WTC11 (cell line): Measurements from ENCODE around the gene CLMP. TPM values are rescaled to one million over a fixed set of nuclear protein-coding genes. Genes with fewer than 3 reads are reported as not detected.
A peak's percentile ranks its signal among the peaks of the same experiment; 100 is the strongest.

Experiments used
- CREM ChIP-seq: sonication (generic); formaldehyde crosslinking; IDR thresholded peaks from 2 replicates; pipeline ENCODE4 v1.8.1; 2022; ENCODE audit warnings: mild to moderate bottlenecking, missing genetic modification reagents, moderate library complexity
- ELF4 ChIP-seq: sonication (generic); formaldehyde crosslinking; IDR thresholded peaks from 2 replicates; pipeline ENCODE4 v1.8.1; 2022; ENCODE audit warnings: low read depth, mild to moderate bottlenecking, moderate library complexity, missing genetic modification reagents
- FOXK1 ChIP-seq: sonication (generic); formaldehyde crosslinking; IDR thresholded peaks from 2 replicates; pipeline ENCODE4 v1.8.0; 2022; ENCODE audit warnings: mild to moderate bottlenecking, moderate library complexity, missing genetic modification reagents
- GRHL2 ChIP-seq: fragments of 250-450 bp; sonication (Bioruptor Pico); IDR thresholded peaks from 2 replicates; pipeline ENCODE4 v1.8.0; 2022; ENCODE audit warnings: mild to moderate bottlenecking, moderate library complexity; ENCODE audit not compliant: insufficient replicate concordance, severe bottlenecking
- JUN ChIP-seq: sonication (generic); formaldehyde crosslinking; IDR thresholded peaks from 2 replicates; pipeline ENCODE4 v1.8.0; 2023; ENCODE audit warnings: mild to moderate bottlenecking, missing genetic modification reagents
- KAT7 ChIP-seq: sonication (generic); formaldehyde crosslinking; IDR thresholded peaks from 2 replicates; pipeline ENCODE4 v1.8.1; 2023; ENCODE audit warnings: missing genetic modification reagents, mild to moderate bottlenecking, borderline replicate concordance
- MXD4 ChIP-seq: fragments of 250-450 bp; sonication (Bioruptor Pico); IDR thresholded peaks from 2 replicates; pipeline ENCODE4 v1.8.0; 2021; ENCODE audit warnings: mild to moderate bottlenecking, moderate library complexity, borderline replicate concordance
- PRRX2 ChIP-seq: fragments of 250-450 bp; sonication (Bioruptor Pico); IDR thresholded peaks from 2 replicates; pipeline ENCODE4 v1.8.0; 2021; ENCODE audit warnings: mild to moderate bottlenecking
- SMAD3 ChIP-seq: sonication (generic); formaldehyde crosslinking; IDR thresholded peaks from 2 replicates; pipeline ENCODE4 v1.8.0; 2022; ENCODE audit warnings: missing genetic modification reagents, mild to moderate bottlenecking, borderline replicate concordance
- SMAD4 ChIP-seq: sonication (generic); formaldehyde crosslinking; IDR thresholded peaks from 2 replicates; pipeline ENCODE4 v1.8.0; 2022; ENCODE audit warnings: mild to moderate bottlenecking, missing genetic modification reagents
- TEAD4 ChIP-seq: sonication (generic); formaldehyde crosslinking; IDR thresholded peaks from 2 replicates; pipeline ENCODE4 v1.8.0; 2022; ENCODE audit warnings: mild to moderate bottlenecking, missing genetic modification reagents
- ZNF219 ChIP-seq: sonication (generic); formaldehyde crosslinking; IDR thresholded peaks from 2 replicates; pipeline ENCODE4 v1.8.0; 2023; ENCODE audit warnings: missing genetic modification reagents, mild to moderate bottlenecking, borderline replicate concordance
- ZNF263 ChIP-seq: sonication (generic); formaldehyde crosslinking; IDR thresholded peaks from 2 replicates; pipeline ENCODE4 v1.8.1; 2022; ENCODE audit warnings: low read depth, mild to moderate bottlenecking, moderate library complexity, missing genetic modification reagents
- total RNA-seq: library from RNA; stranded (reverse); gene quantifications from 3 replicates; pipeline ENCODE4 v1.2.3, GENCODE V29; 2021
- TF ChIP-seq, protein P1 (sequence below): fragments of 250-450 bp; sonication (Bioruptor Pico); IDR thresholded peaks from 2 replicates; pipeline ENCODE4 v1.9.0; 2021; ENCODE audit warnings: mild to moderate bottlenecking, borderline replicate concordance
- TF ChIP-seq, protein P2 (sequence below): fragments of 250-450 bp; sonication (Bioruptor Pico); conservative IDR thresholded peaks from 2 replicates; pipeline ENCODE4 v1.9.0; 2021; ENCODE audit warnings: mild to moderate bottlenecking
- TF ChIP-seq, protein P3 (sequence below): sonication (generic); formaldehyde crosslinking; IDR thresholded peaks from 2 replicates; pipeline ENCODE4 v1.8.1; 2023; ENCODE audit warnings: mild to moderate bottlenecking, missing genetic modification reagents, moderate library complexity
- TF ChIP-seq, protein P4 (sequence below): sonication (generic); formaldehyde crosslinking; IDR thresholded peaks from 2 replicates; pipeline ENCODE4 v1.8.1; 2023; ENCODE audit warnings: mild to moderate bottlenecking, missing genetic modification reagents

The CLMP gene
- total RNA-seq, 1 experiment from 2014 or later: 20.0 TPM

- TF ChIP-seq, protein P1, sequence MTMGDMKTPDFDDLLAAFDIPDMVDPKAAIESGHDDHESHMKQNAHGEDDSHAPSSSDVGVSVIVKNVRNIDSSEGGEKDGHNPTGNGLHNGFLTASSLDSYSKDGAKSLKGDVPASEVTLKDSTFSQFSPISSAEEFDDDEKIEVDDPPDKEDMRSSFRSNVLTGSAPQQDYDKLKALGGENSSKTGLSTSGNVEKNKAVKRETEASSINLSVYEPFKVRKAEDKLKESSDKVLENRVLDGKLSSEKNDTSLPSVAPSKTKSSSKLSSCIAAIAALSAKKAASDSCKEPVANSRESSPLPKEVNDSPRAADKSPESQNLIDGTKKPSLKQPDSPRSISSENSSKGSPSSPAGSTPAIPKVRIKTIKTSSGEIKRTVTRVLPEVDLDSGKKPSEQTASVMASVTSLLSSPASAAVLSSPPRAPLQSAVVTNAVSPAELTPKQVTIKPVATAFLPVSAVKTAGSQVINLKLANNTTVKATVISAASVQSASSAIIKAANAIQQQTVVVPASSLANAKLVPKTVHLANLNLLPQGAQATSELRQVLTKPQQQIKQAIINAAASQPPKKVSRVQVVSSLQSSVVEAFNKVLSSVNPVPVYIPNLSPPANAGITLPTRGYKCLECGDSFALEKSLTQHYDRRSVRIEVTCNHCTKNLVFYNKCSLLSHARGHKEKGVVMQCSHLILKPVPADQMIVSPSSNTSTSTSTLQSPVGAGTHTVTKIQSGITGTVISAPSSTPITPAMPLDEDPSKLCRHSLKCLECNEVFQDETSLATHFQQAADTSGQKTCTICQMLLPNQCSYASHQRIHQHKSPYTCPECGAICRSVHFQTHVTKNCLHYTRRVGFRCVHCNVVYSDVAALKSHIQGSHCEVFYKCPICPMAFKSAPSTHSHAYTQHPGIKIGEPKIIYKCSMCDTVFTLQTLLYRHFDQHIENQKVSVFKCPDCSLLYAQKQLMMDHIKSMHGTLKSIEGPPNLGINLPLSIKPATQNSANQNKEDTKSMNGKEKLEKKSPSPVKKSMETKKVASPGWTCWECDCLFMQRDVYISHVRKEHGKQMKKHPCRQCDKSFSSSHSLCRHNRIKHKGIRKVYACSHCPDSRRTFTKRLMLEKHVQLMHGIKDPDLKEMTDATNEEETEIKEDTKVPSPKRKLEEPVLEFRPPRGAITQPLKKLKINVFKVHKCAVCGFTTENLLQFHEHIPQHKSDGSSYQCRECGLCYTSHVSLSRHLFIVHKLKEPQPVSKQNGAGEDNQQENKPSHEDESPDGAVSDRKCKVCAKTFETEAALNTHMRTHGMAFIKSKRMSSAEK (CRISPR knock-in tag): no peak
- 0 out of 2 replicates have a peak, but pooled peaks have one; percentile 24 for TF ChIP-seq KAT7 (CRISPR knock-in tag)
- TF ChIP-seq, protein P2, sequence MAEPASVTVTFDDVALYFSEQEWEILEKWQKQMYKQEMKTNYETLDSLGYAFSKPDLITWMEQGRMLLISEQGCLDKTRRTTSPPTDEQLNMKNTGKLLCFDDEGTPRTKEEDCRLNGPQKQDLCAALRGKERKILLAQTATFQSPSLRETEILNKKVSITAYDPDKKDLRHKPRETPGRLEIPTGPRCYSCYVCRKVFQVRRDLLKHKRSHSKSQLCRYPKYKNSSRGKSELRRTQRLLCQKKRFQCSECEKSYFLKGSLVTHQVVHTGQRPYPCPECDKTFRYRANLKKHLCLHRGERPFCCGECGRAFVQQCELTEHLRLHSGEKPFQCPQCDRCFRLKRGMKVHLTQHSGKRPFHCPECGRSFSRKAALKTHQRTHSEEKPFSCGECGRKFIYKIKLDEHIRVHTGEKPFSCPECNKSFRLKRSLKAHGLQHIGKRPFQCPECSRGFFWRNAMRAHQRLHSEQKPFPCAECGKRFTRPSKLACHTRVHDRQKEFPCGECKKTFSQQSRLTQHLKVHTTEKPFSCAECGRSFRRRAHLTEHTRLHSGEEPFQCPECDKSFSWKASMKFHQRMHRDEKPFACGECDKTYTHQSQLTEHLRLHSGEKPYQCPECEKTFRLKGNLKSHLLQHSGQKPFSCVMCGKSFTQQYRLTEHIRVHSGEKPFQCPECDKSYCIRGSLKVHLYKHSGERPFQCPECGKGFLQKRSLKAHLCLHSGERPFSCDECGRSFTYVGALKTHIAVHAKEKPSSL (CRISPR knock-in tag): no peak
- TF ChIP-seq ELF4 (CRISPR knock-in tag): no peak
- no peak for TF ChIP-seq MXD4 (CRISPR knock-in tag)
- TF ChIP-seq JUN: no peak
- TF ChIP-seq, protein P3, sequence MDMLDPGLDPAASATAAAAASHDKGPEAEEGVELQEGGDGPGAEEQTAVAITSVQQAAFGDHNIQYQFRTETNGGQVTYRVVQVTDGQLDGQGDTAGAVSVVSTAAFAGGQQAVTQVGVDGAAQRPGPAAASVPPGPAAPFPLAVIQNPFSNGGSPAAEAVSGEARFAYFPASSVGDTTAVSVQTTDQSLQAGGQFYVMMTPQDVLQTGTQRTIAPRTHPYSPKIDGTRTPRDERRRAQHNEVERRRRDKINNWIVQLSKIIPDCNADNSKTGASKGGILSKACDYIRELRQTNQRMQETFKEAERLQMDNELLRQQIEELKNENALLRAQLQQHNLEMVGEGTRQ (CRISPR knock-in tag): no peak
- TF ChIP-seq ZNF263 (CRISPR knock-in tag): 0 out of 2 replicates have a peak, but pooled peaks have one; percentile 24
- no peak; the same call in 1 of the 2 replicates for TF ChIP-seq ZNF219 (CRISPR knock-in tag)
- no peak for TF ChIP-seq GRHL2 (CRISPR knock-in tag)
- TF ChIP-seq TEAD4 (CRISPR knock-in tag): no peak; the same call in 1 of the 2 replicates
- TF ChIP-seq, protein P4, sequence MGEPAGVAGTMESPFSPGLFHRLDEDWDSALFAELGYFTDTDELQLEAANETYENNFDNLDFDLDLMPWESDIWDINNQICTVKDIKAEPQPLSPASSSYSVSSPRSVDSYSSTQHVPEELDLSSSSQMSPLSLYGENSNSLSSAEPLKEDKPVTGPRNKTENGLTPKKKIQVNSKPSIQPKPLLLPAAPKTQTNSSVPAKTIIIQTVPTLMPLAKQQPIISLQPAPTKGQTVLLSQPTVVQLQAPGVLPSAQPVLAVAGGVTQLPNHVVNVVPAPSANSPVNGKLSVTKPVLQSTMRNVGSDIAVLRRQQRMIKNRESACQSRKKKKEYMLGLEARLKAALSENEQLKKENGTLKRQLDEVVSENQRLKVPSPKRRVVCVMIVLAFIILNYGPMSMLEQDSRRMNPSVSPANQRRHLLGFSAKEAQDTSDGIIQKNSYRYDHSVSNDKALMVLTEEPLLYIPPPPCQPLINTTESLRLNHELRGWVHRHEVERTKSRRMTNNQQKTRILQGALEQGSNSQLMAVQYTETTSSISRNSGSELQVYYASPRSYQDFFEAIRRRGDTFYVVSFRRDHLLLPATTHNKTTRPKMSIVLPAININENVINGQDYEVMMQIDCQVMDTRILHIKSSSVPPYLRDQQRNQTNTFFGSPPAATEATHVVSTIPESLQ (CRISPR knock-in tag): no peak
- no peak for TF ChIP-seq FOXK1
- TF ChIP-seq PRRX2: no peak
- TF ChIP-seq SMAD3: no peak
- TF ChIP-seq CREM (CRISPR knock-in tag): no peak
- no peak for TF ChIP-seq SMAD4
- TF ChIP-seq, all 79 proteins: peak for 14
Measured at GRCh38 chr11:123196060-123196714, 1.1 kb upstream of the CLMP start (continued).
